Fibroblast of pulmonary artery (primary cell): ENCODE measurements around the gene PCDHGA4.

Experiments
- DNase-seq: peaks from one replicate; pipeline ENCODE4 v3.0.0-alpha.2; 2010; ENCODE audit warnings: low read depth
- H3K4me3 ChIP-seq: replicated peaks from 2 replicates; pipeline ENCODE4 v1.5.1; 2011; ENCODE audit warnings: low read depth, mild to moderate bottlenecking, control low read depth, low read length, moderate library complexity
- CTCF ChIP-seq: IDR thresholded peaks from 2 replicates; pipeline ENCODE4 v1.5.1; 2011; ENCODE audit warnings: mild to moderate bottlenecking, control low read depth, low read length, inconsistent platforms; ENCODE audit errors: missing control alignments

PCDHGA4 gene

DNA sequence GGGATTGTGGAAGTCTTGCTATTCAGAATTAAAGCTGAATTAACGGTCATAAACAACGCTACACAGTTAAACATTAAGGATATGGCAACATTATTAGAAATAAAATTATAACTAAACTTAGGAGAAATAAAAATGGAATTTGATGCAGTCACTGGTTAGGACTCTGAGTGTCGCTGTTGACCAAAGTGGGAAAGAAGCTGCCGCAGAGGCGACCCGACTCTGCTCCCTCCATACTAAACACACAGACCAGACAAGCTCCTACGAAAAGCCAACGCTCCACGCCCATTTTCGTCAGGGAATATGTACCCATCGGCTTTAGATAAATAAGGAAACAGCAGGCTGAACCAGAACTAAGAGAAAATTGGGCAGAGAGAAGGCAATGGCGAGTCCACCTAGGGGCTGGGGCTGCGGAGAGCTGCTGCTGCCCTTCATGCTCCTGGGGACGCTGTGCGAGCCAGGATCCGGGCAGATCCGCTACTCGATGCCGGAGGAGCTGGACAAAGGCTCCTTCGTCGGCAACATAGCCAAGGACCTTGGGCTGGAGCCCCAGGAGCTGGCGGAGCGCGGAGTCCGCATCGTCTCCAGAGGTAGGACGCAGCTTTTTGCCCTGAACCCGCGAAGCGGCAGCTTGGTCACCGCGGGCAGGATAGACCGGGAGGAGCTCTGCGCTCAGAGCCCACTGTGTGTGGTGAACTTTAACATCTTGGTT is 9.3 kb downstream of the PCDHGA4 start, which contains the start of gene PCDHGA5:
PCDHGA5 (plus strand) TSS at position 211 of the 709 bp plus-strand sequence; CDS start at position 380, 169 bp downstream.
- peak; percentile 24 for TF ChIP-seq CTCF
- H3K4me3 ChIP-seq: peak within 1 kb of the TSS; percentile 40
- peak; percentile 54 for DNase-seq

- H3K4me3 ChIP-seq: no peak overlapping the region
- DNase-seq: no peak
- no peak for TF ChIP-seq CTCF
Measured at GRCh38 chr5:141366016-141366896, 11.4 kb downstream of the PCDHGA4 start.

DNA sequence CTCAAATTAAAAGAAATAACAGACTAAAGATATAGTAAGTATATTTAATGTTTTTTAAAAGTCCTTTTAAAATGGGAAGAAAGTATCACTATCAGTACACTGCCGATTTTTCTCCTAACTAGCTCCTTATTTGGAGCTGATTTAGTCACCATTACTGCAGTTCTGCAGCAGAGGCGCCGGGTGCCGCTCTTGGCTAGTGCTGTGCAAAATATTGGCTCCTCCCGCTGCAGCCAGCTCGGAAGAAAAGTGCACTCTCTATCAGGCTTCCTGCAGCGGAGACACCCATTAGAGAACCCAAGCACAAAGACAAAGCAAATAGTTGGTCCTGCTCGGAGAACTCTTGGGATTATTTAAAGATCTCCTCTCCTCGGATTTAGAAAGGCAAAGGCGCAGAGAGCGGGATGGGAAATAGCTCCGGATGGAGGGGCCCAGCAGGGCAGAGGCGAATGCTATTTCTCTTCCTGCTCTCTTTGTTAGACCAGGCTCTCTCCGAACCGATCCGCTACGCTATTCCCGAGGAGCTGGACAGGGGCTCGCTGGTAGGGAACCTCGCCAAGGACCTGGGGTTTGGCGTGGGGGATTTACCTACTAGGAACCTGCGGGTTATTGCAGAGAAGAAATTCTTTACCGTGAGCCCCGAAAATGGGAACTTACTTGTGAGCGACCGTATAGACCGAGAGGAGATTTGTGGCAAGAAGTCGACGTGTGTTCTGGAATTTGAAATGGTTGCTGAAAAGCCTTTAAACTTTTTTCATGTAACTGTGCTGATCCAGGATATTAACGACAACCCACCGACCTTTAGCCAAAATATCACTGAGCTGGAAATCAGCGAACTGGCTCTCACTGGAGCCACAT is 15.4 kb downstream of the PCDHGA4 start, which contains the start of gene PCDHGB3:
PCDHGB3 (plus strand) TSS at position 249 of the 855 bp plus-strand sequence; CDS start at position 402, 153 bp downstream.
- DNase-seq: peak; percentile 77
- peak; percentile 55 for TF ChIP-seq CTCF
- peak within 1 kb of the TSS; percentile 48 for H3K4me3 ChIP-seq

- TF ChIP-seq CTCF: no peak
- DNase-seq: no peak
- H3K4me3 ChIP-seq: no peak overlapping the region
Measured at GRCh38 chr5:141371572-141372475, 17.0 kb downstream of the PCDHGA4 start.

- DNase-seq: peak; percentile 73
- peak within 1 kb of the TSS; percentile 57 for H3K4me3 ChIP-seq
- peak; percentile 66 for TF ChIP-seq CTCF
Measured at GRCh38 chr5:141373673-141374317, 19.0 kb downstream of the PCDHGA4 start, which contains the start of gene PCDHGA6. Gene PCDHGA6, plus strand, starts transcription at chr5:141373891. Its CDS starts 193 bp downstream, at chr5:141374084.
